Testis (tissue), 3 donors: ENCODE measurements around the gene CPLX3. TPM values are rescaled to one million over a fixed set of nuclear protein-coding genes. Genes with fewer than 3 reads are reported as not detected.

Experiments
- DNase-seq: peaks from one replicate; pipeline ENCODE4 v3.0.0-alpha.2; 2019
- H3K27ac ChIP-seq, 2 donors: fragments of 200-600 bp; sonication (generic); one replicate each; pipeline ENCODE4 v1.5.1; 2019
- H3K27me3 ChIP-seq: fragments of 200-600 bp; sonication (generic); one replicate; pipeline ENCODE4 v1.5.1; 2019
- H3K36me3 ChIP-seq: fragments of 200-600 bp; sonication (generic); one replicate; pipeline ENCODE4 v1.5.1; 2017; ENCODE audit warnings: low read depth; ENCODE audit errors: missing control alignments
- H3K4me1 ChIP-seq: fragments of 200-600 bp; sonication (generic); one replicate; pipeline ENCODE4 v1.5.1; 2019
- H3K4me3 ChIP-seq, 2 donors: fragments of 200-600 bp; sonication (generic); one replicate each; pipeline ENCODE4 v1.5.1; 2017 to 2019
- H3K9me3 ChIP-seq: fragments of 200-600 bp; sonication (generic); one replicate; pipeline ENCODE4 v1.5.1; 2017
- CTCF ChIP-seq, 3 experiments: fragments of 450-650 bp in 2 of 3; fragments of 200-600 bp in 1 of 3; sonication (generic) in 1 of 3; IDR thresholded peaks; one replicate each; pipeline ENCODE4 v1.5.1; 2016 to 2019; ENCODE audit warnings: antibody characterized with exemption in 3 of 3, mild to moderate bottlenecking in 2 of 3, moderate library complexity in 1 of 3
- POLR2A ChIP-seq: fragments of 450-650 bp; IDR thresholded peaks from one replicate; pipeline ENCODE4 v1.6.1; 2017; ENCODE audit warnings: antibody characterized with exemption, mild to moderate bottlenecking, moderate library complexity
- WGBS, 2 donors: methylation state at CpG; one replicate each; pipeline ENCODE4 v1.1.5; 2018; 5-methylcytosine and 5-hydroxymethylcytosine counted together
- intact Hi-C: fragments of 100-400 bp; cut with DNase I; formaldehyde crosslinking; loops from one replicate; pipeline ENCODE4 v1.15.1; 2023; ENCODE audit warnings: low total_unique reads
- polyA plus RNA-seq: library from polyadenylated mRNA; stranded (reverse); fragments of 350-450 nt; fragmentation: Illumina TruSeq; extraction: RNeasy Lipid Tissue Mini Kit (QIAGEN cat#74804); gene quantifications from one replicate; pipeline ENCODE4 v1.2.3, GENCODE V29; 2014; ENCODE audit warnings: low read depth, low replicate concordance; ENCODE audit not compliant: insufficient read depth
- total RNA-seq, 2 donors: library from RNA; depleted of rRNA; stranded (reverse); fragments of >200 nt; gene quantifications; one replicate each; pipeline ENCODE4 v1.2.3, GENCODE V29; 2016

Gene CPLX3
- total and polyA plus RNA-seq, 3 donors from 2014 or later = 3.6 to 5.7 (median 3.7) TPM

- WGBS, 2 donors = 52 to 68% methylated on average over 6 of the region's 6 CpGs
- no peak overlapping the region for H3K4me3 ChIP-seq
- DNase-seq = no peak
- no peak overlapping the region for H3K27ac ChIP-seq
- no peaks in the 10 kb centered on the region for H3K36me3 ChIP-seq
- H3K27me3 ChIP-seq = no peaks in the 10 kb centered on the region
- intact Hi-C loops = no loop called here
- no peaks in the 10 kb centered on the region for H3K9me3 ChIP-seq
- no peaks in the 10 kb centered on the region for H3K4me1 ChIP-seq
- TF ChIP-seq CTCF (IDR thresholded peaks at IDR 0.05) = no peak
- no peak for TF ChIP-seq POLR2A
Measured at GRCh38 chr15:74804935-74805334, 21.5 kb upstream of the CPLX3 start.

DNA sequence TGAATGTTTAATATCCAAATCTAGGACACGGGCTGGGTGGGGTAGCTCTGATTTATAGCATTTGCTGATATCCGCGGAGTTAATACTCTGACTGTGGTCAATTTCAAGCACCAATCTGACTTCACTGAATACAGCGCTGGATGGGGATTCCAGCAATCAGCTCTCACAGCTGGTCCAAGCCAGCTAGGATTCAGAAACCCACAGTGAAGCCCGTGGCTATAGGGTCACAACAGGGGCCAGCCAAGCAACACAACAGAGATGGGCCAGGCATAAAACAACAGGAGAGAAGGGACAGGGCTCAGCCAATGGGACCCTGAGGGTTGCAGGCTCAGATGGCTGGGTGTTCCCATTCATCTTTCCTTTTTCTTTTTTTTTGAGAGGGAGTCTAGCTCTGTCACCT, 19.1 kb upstream of the CPLX3 start:
- Histone ChIP-seq H3K36me3 (no peaks in the 10 kb centered on the region), H3K4me1 (no peaks in the 10 kb centered on the region), H3K27ac (no peak overlapping the region), H3K4me3 (no peak overlapping the region), H3K9me3 (no peaks in the 10 kb centered on the region), H3K27me3 (no peaks in the 10 kb centered on the region)
- TF ChIP-seq CTCF (IDR thresholded peaks at IDR 0.05) (no peak), POLR2A (no peak)
- 45 to 47% methylated on average over 5 of the region's 5 CpGs for WGBS, 2 donors
- intact Hi-C loops = no loop called here
- no peak for DNase-seq

GRCh38 chr15:74808078-74808839, 18.2 kb upstream of the CPLX3 start:
- 88 to 89% methylated on average over 16 to 18 of the region's 18 CpGs for WGBS, 2 donors
- H3K27me3 ChIP-seq = no peaks in the 10 kb centered on the region
- H3K4me1 ChIP-seq = no peaks in the 10 kb centered on the region
- no peaks in the 10 kb centered on the region for H3K9me3 ChIP-seq
- intact Hi-C loops = no loop called here
- H3K36me3 ChIP-seq = no peaks in the 10 kb centered on the region
- TF ChIP-seq CTCF (IDR thresholded peaks at IDR 0.05) (no peak), POLR2A (no peak)
- no peak overlapping the region for H3K4me3 ChIP-seq
- no peak for DNase-seq
- no peak overlapping the region for H3K27ac ChIP-seq

GRCh38 chr15:74808840-74809229, 17.6 kb upstream of the CPLX3 start:
- H3K27ac ChIP-seq = no peak overlapping the region

More at GRCh38 chr15:74808840-74809229, 17.6 kb upstream of the CPLX3 start:
- H3K4me1 ChIP-seq = no peaks in the 10 kb centered on the region
- no peak overlapping the region for H3K4me3 ChIP-seq
- intact Hi-C loops = no loop called here
- no peaks in the 10 kb centered on the region for H3K27me3 ChIP-seq
- WGBS, 2 donors = 76 to 82% methylated on average over 4 of the region's 4 CpGs
- TF ChIP-seq CTCF (IDR thresholded peaks at IDR 0.05) = no peak
- no peak for TF ChIP-seq POLR2A
- no peak for DNase-seq
- H3K36me3 ChIP-seq = no peaks in the 10 kb centered on the region
- H3K9me3 ChIP-seq = no peaks in the 10 kb centered on the region
